Measurements from ENCODE around the gene WFDC13.
"Not testable (repeated sequence)": the region's sequence is repeated elsewhere in the genome, so short reads cannot be mapped to it uniquely, and the experiment has no call there.

Gene WFDC13

GRCh38 chr20:45701873-45702272, at the start of gene WFDC13:
TSS of gene WFDC13 (plus strand) at chr20:45702038. CDS start at chr20:45702124, 86 bp downstream.
- no peak for DNase-seq

- DNase-seq, result not testable (repeated sequence)
Measured at GRCh38 chr20:45657038-45657437, 44.8 kb upstream of the WFDC13 start.

DNA sequence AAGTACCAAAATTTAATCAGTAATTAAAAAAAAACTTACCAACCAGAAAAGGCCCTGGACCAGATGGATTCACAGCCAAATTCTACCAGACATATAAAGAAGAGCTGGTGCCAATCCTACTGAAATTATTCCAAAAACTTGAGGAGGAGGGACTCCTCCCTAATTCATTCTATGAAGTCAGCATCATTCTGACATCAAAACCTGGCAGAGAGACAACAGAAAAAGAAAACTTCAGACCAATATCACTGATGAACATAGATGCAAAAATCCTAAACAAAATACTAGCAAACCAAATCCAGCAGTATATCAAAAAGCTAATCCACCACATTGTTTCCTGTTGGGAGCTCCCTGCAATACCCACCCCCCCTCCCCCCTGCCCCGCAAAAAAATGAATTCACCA, 31.7 kb upstream of the WFDC13 start, which contains the start of gene WFDC11:
TSS of gene WFDC11 (minus strand) at position 101 of the 400 bp plus-strand sequence. CDS start 19,639 bp downstream, outside the sequence.
- no peak for DNase-seq

DNA sequence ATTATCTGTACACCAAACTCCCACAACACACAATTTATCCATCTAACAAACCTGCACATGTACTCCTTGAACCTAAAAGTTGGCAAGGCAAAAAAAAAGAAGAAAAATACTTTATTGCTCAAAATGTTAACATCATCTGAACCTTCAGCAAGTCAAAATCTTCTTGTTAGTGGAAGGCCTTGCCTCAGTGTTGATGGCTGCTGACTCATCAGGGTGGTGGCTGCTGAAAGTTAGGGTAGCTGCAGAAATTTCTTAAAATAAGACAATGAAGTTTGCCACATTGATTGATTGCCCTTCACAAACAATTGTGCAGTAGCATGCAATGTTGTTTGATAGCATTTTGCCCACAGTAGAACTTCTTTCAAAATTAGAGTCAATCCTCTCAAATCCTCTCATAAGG, 29.1 kb upstream of the WFDC13 start:
- DNase-seq, result no peak

DNA sequence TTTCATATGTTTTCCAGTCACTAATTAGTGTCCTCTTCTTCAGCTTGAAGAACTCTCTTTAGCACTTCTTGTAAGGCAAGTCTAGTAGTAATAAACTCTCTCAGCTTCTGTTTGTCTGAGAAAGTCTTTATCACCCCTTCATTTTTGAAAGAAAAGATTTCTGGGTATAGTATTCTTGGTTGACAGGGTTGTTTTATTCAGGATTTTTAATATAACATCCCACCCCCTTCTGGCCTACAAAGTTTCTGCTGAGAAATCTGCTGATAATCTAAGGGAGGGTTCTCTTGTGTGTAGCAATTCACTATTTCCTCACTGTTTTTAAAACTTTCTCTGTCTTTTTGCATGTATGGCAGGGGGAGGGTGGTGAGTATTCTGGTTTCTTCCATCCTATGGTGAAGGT, 22.2 kb upstream of the WFDC13 start:
- DNase-seq, result no peak

DNA sequence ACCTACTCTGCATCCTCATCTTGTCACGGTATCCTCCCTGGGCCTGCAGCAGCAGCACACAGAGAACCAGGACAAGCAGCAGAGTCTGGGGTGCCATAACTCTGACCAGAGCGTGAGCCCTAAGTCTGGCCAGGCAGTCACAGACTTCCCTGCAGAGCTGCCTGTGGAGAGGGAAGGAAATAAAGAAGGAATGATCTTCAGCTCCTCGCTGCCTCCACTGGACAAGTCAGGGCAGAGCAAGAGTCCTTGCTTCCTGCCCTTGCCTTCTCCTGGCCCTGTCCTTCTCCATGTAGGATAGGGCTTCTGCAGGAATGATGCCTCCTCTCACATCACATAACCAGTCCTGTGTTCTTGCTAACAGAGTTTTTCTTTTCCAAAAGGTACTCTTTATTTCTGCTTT, 15.9 kb upstream of the WFDC13 start:
- DNase-seq, result no peak

GRCh38 chr20:45693346-45693745, 8.5 kb upstream of the WFDC13 start:
- not testable (repeated sequence) for DNase-seq

- no peak for DNase-seq
Measured at GRCh38 chr20:45695496-45695895, 6.3 kb upstream of the WFDC13 start.

DNA sequence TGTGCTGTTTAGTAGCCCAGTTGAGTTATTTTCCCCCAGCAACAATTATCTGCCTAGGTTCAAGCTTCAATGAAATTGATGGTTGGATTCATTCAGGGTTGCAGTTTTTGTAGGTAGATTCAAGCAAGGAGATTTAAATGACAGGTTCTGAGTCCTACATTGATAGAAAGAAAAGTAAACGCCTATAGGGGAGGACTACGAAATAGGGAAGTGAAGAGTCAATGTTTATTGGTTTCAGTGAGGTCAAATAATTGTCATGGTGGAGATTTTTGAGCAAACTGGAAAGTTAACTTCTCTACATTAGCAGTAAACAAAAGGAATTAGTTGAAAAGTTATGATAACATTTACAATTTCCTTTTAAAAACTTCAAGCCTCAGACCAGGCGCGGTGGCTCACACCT, 734 bp upstream of the WFDC13 start:
- DNase-seq, result no peak

GRCh38 chr20:45704969-45705637, 3.3 kb downstream of the WFDC13 start, which contains the start of gene WFDC10B:
TSS of gene WFDC10B (minus strand) at chr20:45705019. CDS start at chr20:45685992, 19,027 bp downstream.
- no peak for DNase-seq

DNA sequence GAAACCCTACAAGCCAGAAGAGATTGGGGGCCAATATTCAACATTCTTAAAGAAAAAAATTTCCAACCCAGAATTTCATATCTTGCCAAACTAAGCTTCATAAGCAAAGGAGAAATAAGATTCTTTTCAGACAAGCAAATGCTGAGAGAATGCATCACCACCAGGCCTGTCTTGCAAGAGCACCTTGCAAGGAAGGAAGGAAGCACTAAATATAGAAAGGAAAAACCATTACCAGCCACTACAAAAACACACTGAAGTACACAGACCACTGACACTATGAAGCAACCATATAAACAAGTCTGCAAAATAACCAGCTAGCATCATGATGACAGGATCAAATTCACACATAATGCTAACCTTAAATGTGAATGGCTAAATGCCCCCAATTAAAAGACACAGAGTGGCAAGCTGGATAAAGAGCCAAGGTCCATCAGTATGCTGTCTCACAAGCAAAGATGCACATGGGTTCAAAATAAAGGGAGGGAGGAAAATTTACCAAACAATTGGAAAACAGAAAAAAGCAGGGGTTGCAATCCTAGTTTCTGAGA, 14.4 kb downstream of the WFDC13 start:
- not testable (repeated sequence) for DNase-seq

GRCh38 chr20:45722047-45722446, 20.2 kb downstream of the WFDC13 start, which contains the start of gene SPINT4:
TSS of gene SPINT4 (plus strand) at chr20:45722347. CDS start at chr20:45722368, 21 bp downstream.
- no peak for DNase-seq

- no peak for DNase-seq
Measured at GRCh38 chr20:45725134-45725533, 23.3 kb downstream of the WFDC13 start.

GRCh38 chr20:45727044-45727443, 25.2 kb downstream of the WFDC13 start:
- no peak for DNase-seq

DNA sequence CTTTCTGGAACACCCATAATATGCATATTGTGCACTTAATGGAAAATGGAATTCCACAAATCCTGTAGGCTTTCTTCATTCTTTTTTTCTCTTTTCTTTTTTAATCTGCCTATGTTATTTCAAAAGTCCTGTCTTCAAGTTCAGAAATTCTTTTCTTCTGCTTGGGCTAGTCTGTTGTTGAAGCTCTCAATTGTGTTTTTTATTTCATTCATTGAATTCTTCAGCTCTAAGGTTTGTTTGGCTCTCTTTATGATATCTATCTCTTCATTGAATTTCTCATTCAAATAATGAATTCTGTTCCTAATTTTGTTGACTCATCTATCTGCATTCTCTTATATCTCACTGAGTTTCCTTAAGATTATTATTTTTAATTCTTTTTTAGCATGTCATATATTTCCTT, 30.4 kb downstream of the WFDC13 start:
- no peak for DNase-seq

DNA sequence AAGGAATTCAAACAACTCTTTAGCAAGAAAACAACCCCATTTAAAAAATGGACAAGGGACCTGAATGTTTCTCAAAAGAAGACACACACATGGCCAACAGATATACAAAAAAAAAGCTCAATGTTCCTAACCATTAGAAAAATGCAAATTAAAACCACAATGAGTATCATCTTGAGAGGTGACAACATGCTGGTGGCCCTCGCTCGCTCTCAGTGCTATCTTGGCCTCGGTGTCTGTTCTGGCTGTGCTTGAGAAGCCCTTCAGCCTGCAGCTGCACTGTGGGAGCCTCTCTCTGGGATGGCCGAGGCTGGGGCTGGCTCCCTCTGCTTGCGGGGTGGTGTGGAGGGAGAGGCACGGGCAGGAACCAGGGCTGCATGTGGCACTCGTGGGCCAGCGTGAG, 33.7 kb downstream of the WFDC13 start:
- DNase-seq, result no peak

- no peak for DNase-seq
Measured at GRCh38 chr20:45735988-45736387, 34.1 kb downstream of the WFDC13 start.

DNA sequence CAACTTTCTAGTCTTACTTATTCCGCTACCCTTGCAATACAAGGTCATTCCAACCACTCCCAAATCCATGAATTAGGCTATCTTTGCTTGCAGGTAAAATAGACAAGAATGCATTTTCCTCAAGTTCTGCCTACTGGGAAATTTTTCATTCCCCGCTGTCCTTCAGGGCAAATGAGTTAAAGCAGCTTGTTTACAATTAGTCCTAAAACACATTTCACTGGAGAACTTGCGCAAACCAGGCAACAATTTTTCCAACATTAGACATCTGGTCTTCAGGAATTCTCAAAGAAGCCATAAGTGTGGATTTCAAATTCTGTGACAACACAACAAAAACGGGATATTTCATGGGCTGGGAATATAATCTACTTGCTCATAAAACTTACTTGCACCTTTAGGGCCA, 40.8 kb downstream of the WFDC13 start:
- DNase-seq, result no peak

GRCh38 chr20:45745015-45745414, 43.2 kb downstream of the WFDC13 start:
- no peak for DNase-seq

GRCh38 chr20:45751721-45752120, 49.9 kb downstream of the WFDC13 start:
- DNase-seq, result no peak

DNA sequence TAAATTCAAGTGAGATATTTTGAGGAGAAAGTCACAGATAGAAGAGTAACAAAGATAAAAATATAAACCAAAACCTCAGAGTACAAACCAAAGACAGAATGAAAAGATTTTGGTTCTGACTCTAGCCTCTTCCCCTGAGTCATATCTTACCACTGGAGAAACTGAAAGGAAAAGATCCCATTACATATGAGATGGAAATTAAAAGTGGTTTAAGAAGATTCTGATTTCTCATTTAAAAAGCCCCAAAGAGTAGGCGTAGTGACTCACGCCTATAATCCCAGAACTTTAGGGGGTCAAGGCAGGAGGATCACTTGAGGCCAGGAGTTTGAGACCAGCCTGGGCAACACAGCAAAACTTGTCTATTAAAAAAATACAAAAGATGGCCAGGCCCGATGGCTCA, 50.9 kb downstream of the WFDC13 start:
- no peak for DNase-seq

- no peak for DNase-seq
Measured at GRCh38 chr20:45758096-45758495, 56.3 kb downstream of the WFDC13 start.

All from stimulated activated naive CD4-positive, alpha-beta T cell (primary cell).